C4-2B (cell line): Measurements from ENCODE around the gene C15orf40.

Source experiments
- H3K27ac ChIP-seq: fragments of 450-650 bp; 2 replicates; pipeline ENCODE4 v1.5.1; 2017
- CTCF ChIP-seq: fragments of 450-650 bp; conservative IDR thresholded peaks from 2 replicates; pipeline ENCODE4 v1.5.1; 2017; ENCODE audit warnings: mild to moderate bottlenecking
- ZFX ChIP-seq: fragments of 450-650 bp; IDR thresholded peaks from 2 replicates; pipeline ENCODE4 v1.6.1; 2017

C15orf40 gene

GRCh38 chr15:82972990-82973389, 38.4 kb downstream of the C15orf40 start:
- H3K27ac ChIP-seq: no peak overlapping the region
- no peak for TF ChIP-seq ZFX
- TF ChIP-seq CTCF: no peak

DNA sequence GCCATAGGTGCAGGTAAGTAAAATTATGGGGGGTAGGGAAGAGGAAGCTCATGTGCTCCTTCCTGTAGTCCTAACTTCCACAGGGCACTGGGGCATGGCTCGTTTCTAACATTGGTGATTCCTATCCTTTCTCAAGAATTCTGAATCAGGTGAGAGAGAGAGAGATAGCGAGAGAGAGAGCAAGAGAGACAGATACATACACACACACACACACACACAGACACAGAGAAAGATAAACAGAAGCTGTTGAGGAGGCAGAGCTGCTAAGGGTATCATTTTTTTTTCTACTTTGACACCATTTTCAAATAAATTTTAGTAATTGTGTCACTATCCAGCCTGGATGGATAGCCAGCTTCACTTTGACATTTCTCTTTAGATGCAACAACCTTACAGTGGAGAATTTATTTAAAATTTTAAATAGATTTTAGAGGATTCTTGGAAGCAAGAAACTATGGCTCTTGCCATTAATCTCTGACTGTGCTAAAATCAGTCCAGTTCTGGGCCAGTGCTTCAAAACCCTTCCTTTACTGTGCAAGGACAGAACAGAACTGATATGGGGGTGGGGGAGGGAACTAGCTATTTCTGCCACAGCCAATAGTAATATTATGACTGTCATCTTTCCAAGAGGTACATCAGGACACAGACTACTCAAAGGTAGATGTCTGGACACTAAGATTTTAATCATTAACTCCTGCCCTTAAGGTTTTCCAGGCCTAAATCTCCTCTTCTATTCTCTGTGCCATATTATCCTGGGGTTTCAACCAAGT, 40.0 kb downstream of the C15orf40 start:
- no peak for TF ChIP-seq ZFX
- TF ChIP-seq CTCF: no peak
- H3K27ac ChIP-seq: no peak overlapping the region

- no peak overlapping the region for H3K27ac ChIP-seq
- TF ChIP-seq ZFX (no peak), CTCF (no peak)
Observed at GRCh38 chr15:82970696-82971095, 40.7 kb downstream of the C15orf40 start.

DNA sequence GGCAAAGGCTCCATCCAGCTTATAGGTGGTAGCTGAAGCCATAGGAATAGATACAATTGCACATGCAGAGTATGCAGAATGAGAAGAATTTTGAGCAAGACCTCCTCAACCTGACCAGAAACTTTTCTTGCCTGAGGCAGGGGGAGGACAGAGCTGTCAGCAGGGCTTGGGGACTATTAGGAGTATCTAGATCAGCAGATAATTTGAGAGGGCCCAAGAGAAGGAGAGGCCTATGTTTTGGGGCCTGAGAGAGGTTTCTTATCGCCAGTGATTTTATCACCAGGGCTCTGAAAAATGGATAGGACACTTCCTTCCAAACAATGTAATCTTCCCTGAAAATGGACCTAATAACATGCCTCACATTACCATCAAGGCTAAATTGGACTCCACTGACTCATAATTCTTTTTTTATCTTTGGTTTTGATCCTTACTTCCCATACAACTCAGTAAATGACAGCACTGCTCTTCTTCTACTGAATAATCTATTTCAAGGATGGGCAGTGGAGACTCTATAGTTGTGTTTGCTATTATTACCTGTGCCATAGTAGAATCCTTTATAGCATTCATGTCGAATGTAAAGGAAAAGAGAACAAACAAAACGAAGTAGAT, 41.3 kb downstream of the C15orf40 start:
- no peak overlapping the region for H3K27ac ChIP-seq
- TF ChIP-seq ZFX (no peak), CTCF (no peak)

- H3K27ac ChIP-seq: no peak overlapping the region
- TF ChIP-seq ZFX: no peak
- TF ChIP-seq CTCF: no peak
Observed at GRCh38 chr15:82969353-82969752, 42.1 kb downstream of the C15orf40 start.

- no peak overlapping the region for H3K27ac ChIP-seq
- no peak for TF ChIP-seq ZFX
- TF ChIP-seq CTCF: no peak
Observed at GRCh38 chr15:82968066-82968465, 43.4 kb downstream of the C15orf40 start.

- no peak overlapping the region for H3K27ac ChIP-seq
- TF ChIP-seq CTCF (no peak), ZFX (no peak)
Observed at GRCh38 chr15:82966671-82967071, 44.8 kb downstream of the C15orf40 start.
